PC-9 (cell line): Measurements from ENCODE around the gene LTK.

Source experiments
- EZH2 ChIP-seq: fragments of 200-600 bp; sonication (generic); IDR thresholded peaks from 2 replicates; pipeline ENCODE4 v1.8.0; 2017; ENCODE audit warnings: antibody characterized with exemption, low read depth
- TF ChIP-seq, protein P1 (sequence below): fragments of 200-600 bp; sonication (generic); conservative IDR thresholded peaks from 2 replicates; pipeline ENCODE4 v1.6.1; 2017; ENCODE audit warnings: mixed run types, antibody characterized with exemption, mild to moderate bottlenecking, moderate library complexity

DNA sequence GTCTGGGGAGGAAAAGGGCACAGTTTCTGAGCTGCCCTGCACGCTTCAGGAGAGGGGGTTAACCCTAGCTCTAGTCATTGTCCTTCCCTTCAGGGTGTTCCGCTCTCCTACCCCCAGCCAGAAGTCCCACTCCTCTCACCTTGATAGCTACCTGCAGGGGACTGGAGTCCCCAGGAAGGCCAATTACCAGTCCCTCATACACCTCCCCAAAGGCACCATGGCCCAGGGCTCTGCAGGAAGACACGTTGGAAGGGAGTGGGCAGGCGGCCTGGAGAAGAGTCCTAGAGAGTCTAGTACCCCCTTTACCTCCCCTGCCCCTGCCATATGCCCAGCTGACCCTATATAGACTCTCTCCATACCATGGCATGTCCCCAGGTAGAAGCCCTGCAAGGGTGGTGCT lies 7.9 kb downstream of the LTK start:
- TF ChIP-seq, protein P1, sequence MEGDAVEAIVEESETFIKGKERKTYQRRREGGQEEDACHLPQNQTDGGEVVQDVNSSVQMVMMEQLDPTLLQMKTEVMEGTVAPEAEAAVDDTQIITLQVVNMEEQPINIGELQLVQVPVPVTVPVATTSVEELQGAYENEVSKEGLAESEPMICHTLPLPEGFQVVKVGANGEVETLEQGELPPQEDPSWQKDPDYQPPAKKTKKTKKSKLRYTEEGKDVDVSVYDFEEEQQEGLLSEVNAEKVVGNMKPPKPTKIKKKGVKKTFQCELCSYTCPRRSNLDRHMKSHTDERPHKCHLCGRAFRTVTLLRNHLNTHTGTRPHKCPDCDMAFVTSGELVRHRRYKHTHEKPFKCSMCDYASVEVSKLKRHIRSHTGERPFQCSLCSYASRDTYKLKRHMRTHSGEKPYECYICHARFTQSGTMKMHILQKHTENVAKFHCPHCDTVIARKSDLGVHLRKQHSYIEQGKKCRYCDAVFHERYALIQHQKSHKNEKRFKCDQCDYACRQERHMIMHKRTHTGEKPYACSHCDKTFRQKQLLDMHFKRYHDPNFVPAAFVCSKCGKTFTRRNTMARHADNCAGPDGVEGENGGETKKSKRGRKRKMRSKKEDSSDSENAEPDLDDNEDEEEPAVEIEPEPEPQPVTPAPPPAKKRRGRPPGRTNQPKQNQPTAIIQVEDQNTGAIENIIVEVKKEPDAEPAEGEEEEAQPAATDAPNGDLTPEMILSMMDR: no peak
- TF ChIP-seq EZH2: no peak
